ENCODE measurements around the gene UVRAG. TPM values are rescaled to one million over a fixed set of nuclear protein-coding genes. Genes with fewer than 3 reads are reported as not detected.

UVRAG gene
- total and polyA plus RNA-seq, 2 of the 13 experiments (the other 11 are each of a cell fraction or from before 2014, with no cell fraction given), result 9.7 to 17.3 TPM

- POLR2A ChIA-PET, result no interaction called here
- 58% methylated on average over 2 of the region's 2 CpGs for WGBS (ENCODE audit: low lambda C conversion rate)
- Histone ChIP-seq H3K27ac (ENCODE audit: extremely low read length, insufficient read depth, low read length) (no peak overlapping the region), H3K4me3 (replicated peaks in 1 of 3; ENCODE audit: insufficient read depth in 1 of 3, low read depth in 2 of 3, low read length in 3 of 3) (no peak overlapping the region), H4K20me1 (ENCODE audit: insufficient read depth, low read length) (no peaks in the 10 kb centered on the region), H3K4me2 (ENCODE audit: low read depth, low read length) (no peak overlapping the region), H3K27me3 (ENCODE audit: control insufficient read depth in 1 of 2, insufficient read depth in 2 of 2, low read length in 2 of 2) (no peaks in the 10 kb centered on the region; a peak in 1 of 5 replicates), H3K9ac (ENCODE audit: insufficient read depth, low read depth, low read length) (no peak overlapping the region), H2AFZ (ENCODE audit: low read length) (no peak overlapping the region), H3K79me2 (ENCODE audit: insufficient read depth, low read length) (no peaks in the 10 kb centered on the region), H3K36me3 (replicated peaks in 1 of 2; ENCODE audit: control insufficient read depth in 1 of 2, insufficient read depth in 2 of 2, low read length in 2 of 2) (no peaks in the 10 kb centered on the region), H3K9me3 (ENCODE audit: low read length) (no peaks in the 10 kb centered on the region), H3K4me1 (ENCODE audit: insufficient read depth, low read length) (peaks cover 41% of the 10 kb centered on the region)
- FAIRE-seq (no peak), DNase-seq (ENCODE audit: low spot score) (no peak), ATAC-seq (no peak)
- in situ Hi-C loops (cut with HindIII; ENCODE audit: extremely low pct_ligation_motif_present, low pct_unique_long_range_greater_than_20kb), result no loop called here
- intact Hi-C loops (cut with micrococcal nuclease; ENCODE audit: unreplicated experiment), result no loop called here
- TF ChIP-seq GLI4 (CRISPR knock-in tag; IDR thresholded peaks at IDR 0.05; ENCODE audit: borderline replicate concordance), result no peak
- TF ChIP-seq ZNF451 (CRISPR knock-in tag; IDR thresholded peaks at IDR 0.05), result no peak
- no peak for TF ChIP-seq ZKSCAN5 (CRISPR knock-in tag; IDR thresholded peaks at IDR 0.05)
- no peak for TF ChIP-seq HNRNPK (IDR thresholded peaks at IDR 0.05; ENCODE audit: low read depth, low read length, poor library complexity, severe bottlenecking)
- no peak for TF ChIP-seq ZNF17 (CRISPR knock-in tag; IDR thresholded peaks at IDR 0.05)
- TF ChIP-seq ZNF672 (CRISPR knock-in tag; IDR thresholded peaks at IDR 0.05), result no peak
- no peak for TF ChIP-seq DMAP1 (CRISPR knock-in tag; IDR thresholded peaks at IDR 0.05)
- TF ChIP-seq TARDBP (CRISPR knock-in tag; IDR thresholded peaks at IDR 0.05), result no peak
- no peak for TF ChIP-seq SNAPC2 (CRISPR knock-in tag; IDR thresholded peaks at IDR 0.05)
- no peak for TF ChIP-seq GABPB1 (CRISPR knock-in tag; IDR thresholded peaks at IDR 0.05)
- no TSS peak for BruUV-seq (replicated peaks)
- CTCF ChIA-PET (ENCODE audit: low intra/inter-chr PET ratio, low total read pairs), result no interaction called here
These were observed 5.9 kb upstream of the UVRAG start for GRCh38 chr11:75809111-75809510.

GRCh38 chr11:75809991-75810390 is 5.0 kb upstream of the UVRAG start:
- FAIRE-seq (no peak), DNase-seq (ENCODE audit: low spot score) (no peak), ATAC-seq (no peak)
- no peaks in the 10 kb centered on the region; a peak in 1 of 5 replicates for H3K27me3 ChIP-seq (ENCODE audit: control insufficient read depth in 1 of 2, insufficient read depth in 2 of 2, low read length in 2 of 2)
- no peak overlapping the region for H3K9ac ChIP-seq (ENCODE audit: insufficient read depth, low read depth, low read length)
- H3K4me3 ChIP-seq (replicated peaks in 1 of 3; ENCODE audit: insufficient read depth in 1 of 3, low read depth in 2 of 3, low read length in 3 of 3), result no peak overlapping the region
- no peaks in the 10 kb centered on the region for H3K79me2 ChIP-seq (ENCODE audit: insufficient read depth, low read length)
- WGBS (ENCODE audit: low lambda C conversion rate), result 84% methylated on average over 2 of the region's 2 CpGs
- H2AFZ ChIP-seq (ENCODE audit: low read length), result no peak overlapping the region
- CTCF ChIA-PET (ENCODE audit: low intra/inter-chr PET ratio, low total read pairs), result no interaction called here
- H3K4me2 ChIP-seq (ENCODE audit: low read depth, low read length), result no peak overlapping the region
- no TSS peak for BruUV-seq (replicated peaks)
- no peaks in the 10 kb centered on the region for H3K9me3 ChIP-seq (ENCODE audit: low read length)
- intact Hi-C loops (cut with micrococcal nuclease; ENCODE audit: unreplicated experiment) (loop anchor here (10.0 kb wide), 1 partner anchor 975 kb away; the partner anchor contains the start of gene TSKU), in situ Hi-C loops (cut with HindIII; ENCODE audit: extremely low pct_ligation_motif_present, low pct_unique_long_range_greater_than_20kb) (loop anchor here (5.0 kb wide), 1 partner anchor 57 kb away; no protein-coding TSS in a partner anchor)
- no peak for TF ChIP-seq HIC2 (CRISPR knock-in tag; IDR thresholded peaks at IDR 0.05; ENCODE audit: low read depth)
- no peak for TF ChIP-seq ADNP (CRISPR knock-in tag; IDR thresholded peaks at IDR 0.05)
- TF ChIP-seq FOXM1 (CRISPR knock-in tag; IDR thresholded peaks at IDR 0.05), result no peak
- TF ChIP-seq ZBTB7B (CRISPR knock-in tag; IDR thresholded peaks at IDR 0.05), result no peak
- no peak for TF ChIP-seq PTBP1 (IDR thresholded peaks at IDR 0.05; ENCODE audit: low read depth, low read length, poor library complexity, severe bottlenecking)
- no peak for TF ChIP-seq ZNF777 (CRISPR knock-in tag; IDR thresholded peaks at IDR 0.05)
- TF ChIP-seq ZNF276 (CRISPR knock-in tag; IDR thresholded peaks at IDR 0.05; ENCODE audit: low read depth), result no peak
- H4K20me1 ChIP-seq (ENCODE audit: insufficient read depth, low read length), result no peaks in the 10 kb centered on the region
- POLR2A ChIA-PET, result no interaction called here
- no peaks in the 10 kb centered on the region for H3K36me3 ChIP-seq (replicated peaks in 1 of 2; ENCODE audit: control insufficient read depth in 1 of 2, insufficient read depth in 2 of 2, low read length in 2 of 2)
- H3K4me1 ChIP-seq (ENCODE audit: insufficient read depth, low read length), result peaks cover 42% of the 10 kb centered on the region
- no peak overlapping the region for H3K27ac ChIP-seq (ENCODE audit: extremely low read length, insufficient read depth, low read length)

Data from HepG2 (cell line).